Calu3 (cell line): ENCODE measurements around the gene PDLIM4. TPM values are rescaled to one million over a fixed set of nuclear protein-coding genes. Genes with fewer than 3 reads are reported as not detected.

Experiments
- Bru-seq: library from RNA; stranded (reverse); fragments of 400-500 nt; gene quantifications from one replicate; lab custom pipeline; 2021; lab: Mats Ljungman, UMichigan
- BruChase-seq, 2 experiments: library from RNA; stranded (reverse); fragments of 400-500 nt; gene quantifications; one replicate each; lab custom pipeline; 2021; lab: Mats Ljungman, UMichigan
- BruUV-seq: library from RNA; stranded (reverse); fragments of 400-500 nt; replicated peaks from 2 replicates; lab custom pipeline; 2021; lab: Mats Ljungman, UMichigan
- CTCF ChIA-PET: fragments of 300-600 bp; sonication (Branson Sonifier 250); formaldehyde crosslinking; loops from one replicate; lab custom pipeline; 2022; ENCODE audit warnings: antibody characterized with exemption; lab: Charles Lee
- DNase-seq: peaks from one replicate; pipeline ENCODE4 v3.0.0; 2022
- H3K27ac Mint-ChIP-seq: one replicate; pipeline ENCODE4 v1.8.0; 2022; ENCODE audit warnings: mixed read lengths; ENCODE audit not compliant: unreplicated experiment
- H3K27me3 Mint-ChIP-seq: one replicate; pipeline ENCODE4 v1.8.0; 2022; ENCODE audit warnings: mixed read lengths; ENCODE audit not compliant: unreplicated experiment
- H3K36me3 Mint-ChIP-seq: one replicate; pipeline ENCODE4 v1.8.0; 2022; ENCODE audit warnings: mild to moderate bottlenecking, moderate library complexity, mixed read lengths; ENCODE audit not compliant: insufficient read depth, unreplicated experiment
- H3K4me1 Mint-ChIP-seq: one replicate; pipeline ENCODE4 v1.8.0; 2022; ENCODE audit warnings: mild to moderate bottlenecking, low read depth, mixed read lengths; ENCODE audit not compliant: unreplicated experiment
- H3K4me3 Mint-ChIP-seq: one replicate; pipeline ENCODE4 v1.8.0; 2022; ENCODE audit warnings: mild to moderate bottlenecking, low read depth, moderate library complexity, mixed read lengths; ENCODE audit not compliant: unreplicated experiment
- H3K9me3 Mint-ChIP-seq: one replicate; pipeline ENCODE4 v1.8.0; 2022; ENCODE audit warnings: low read depth, mixed read lengths; ENCODE audit not compliant: unreplicated experiment
- CTCF ChIP-seq: fragments of 200-600 bp; IDR thresholded peaks from one replicate; pipeline ENCODE4 v1.8.0; 2022; ENCODE audit warnings: antibody characterized with exemption; ENCODE audit not compliant: unreplicated experiment
- intact Hi-C: fragments of 100-400 bp; cut with micrococcal nuclease; formaldehyde crosslinking; loops from one replicate; pipeline ENCODE4 v1.10.0; 2022; ENCODE audit not compliant: unreplicated experiment
- long read RNA-seq: library from polyadenylated mRNA; stranded (forward); transcript quantifications from one replicate; pipeline ENCODE4 v2.0.0, GENCODE V29; 2022
- total RNA-seq: library from RNA; stranded (reverse); gene quantifications from 2 replicates; pipeline ENCODE4 v1.2.3, GENCODE V29; 2022

The PDLIM4 gene
- 15.4 and 20.8 TPM in 2 replicates for total RNA-seq
- percentile 47 among the genes with signal in this experiment for Bru-seq, nascent RNA
- percentile 47 among the genes with signal in this experiment for BruChase-seq, experiment 1, labeled RNA remaining after a 6-hour chase
- percentile 49 among the genes with signal in this experiment for BruChase-seq, experiment 2, labeled RNA remaining after a 2-hour chase
- long read RNA-seq, transcript PDLIM4-201 (7 exons, 2,282 nt): major isoform, 32 of 37 reads
- long read RNA-seq, partial matches to known transcripts: 2 of 37 reads
- long read RNA-seq, other reads (novel, unspliced or antisense): 3 of 37 reads

- Mint-ChIP-seq H3K4me3 (peak within 1 kb of the TSS; percentile 74), H3K27ac (peak within 1 kb of the TSS; percentile 58), H3K27me3 (no peaks in the 10 kb centered on the region), H3K9me3 (no peaks in the 10 kb centered on the region), H3K4me1 (peaks cover 39% of the 10 kb centered on the region), H3K36me3 (peaks cover 26% of the 10 kb centered on the region)
- no TSS peak for BruUV-seq
- intact Hi-C loops: no loop called here
- CTCF ChIA-PET: no interaction called here
- TF ChIP-seq CTCF: no peak
- DNase-seq: peak; percentile 46
These were observed at the start of gene PDLIM4 for GRCh38 chr5:132257131-132258101. Gene PDLIM4 (plus strand): TSS chr5:132257696. CDS start chr5:132257735, 39 bp downstream.

- Mint-ChIP-seq H3K4me3 (no peak overlapping the region), H3K27me3 (no peaks in the 10 kb centered on the region), H3K9me3 (no peaks in the 10 kb centered on the region), H3K4me1 (no peaks in the 10 kb centered on the region), H3K27ac (no peak overlapping the region), H3K36me3 (peaks cover 6% of the 10 kb centered on the region)
- no peak for DNase-seq
- no TSS peak for BruUV-seq
- intact Hi-C loops: no loop called here
- CTCF ChIA-PET: no interaction called here
- no peak for TF ChIP-seq CTCF
These were observed 49.7 kb upstream of the PDLIM4 start for GRCh38 chr5:132207778-132208177.

GRCh38 chr5:132209131-132209530 is 48.4 kb upstream of the PDLIM4 start:
- TF ChIP-seq CTCF: no peak
- Mint-ChIP-seq H3K4me1 (no peaks in the 10 kb centered on the region), H3K9me3 (no peaks in the 10 kb centered on the region), H3K27ac (no peak overlapping the region), H3K36me3 (peaks cover 6% of the 10 kb centered on the region), H3K27me3 (no peaks in the 10 kb centered on the region), H3K4me3 (no peak overlapping the region)
- BruUV-seq: no TSS peak
- DNase-seq: no peak
- CTCF ChIA-PET: no interaction called here
- intact Hi-C loops: no loop called here

- Mint-ChIP-seq H3K27me3 (no peaks in the 10 kb centered on the region), H3K36me3 (peaks cover 6% of the 10 kb centered on the region), H3K4me1 (peaks cover 1% of the 10 kb centered on the region), H3K9me3 (no peaks in the 10 kb centered on the region), H3K27ac (no peak overlapping the region), H3K4me3 (no peak overlapping the region)
- BruUV-seq: no TSS peak
- DNase-seq: no peak
- intact Hi-C loops: no loop called here
- CTCF ChIA-PET: interaction anchor here (0.7 kb wide), 1 partner anchor 140 kb away, joined by 8 read pairs; no protein-coding TSS in a partner anchor
- TF ChIP-seq CTCF: no peak
These were observed 47.5 kb upstream of the PDLIM4 start for GRCh38 chr5:132209901-132210545.
